ENCODE results near the gene TIGAR.

TIGAR gene

GRCh38 chr12:4276524-4277204, 44.3 kb upstream of the TIGAR start:
- Histone ChIP-seq H3K27ac (ENCODE audit: insufficient read depth, low read length, poor library complexity, severe bottlenecking) (peak overlapping the region; percentile 52), H3K9me3 (ENCODE audit: control insufficient read depth, low read length) (no peaks in the 10 kb centered on the region), H3K36me3 (ENCODE audit: control insufficient read depth, insufficient read depth, low read length) (peaks cover 47% of the 10 kb centered on the region), H3K27me3 (replicated peaks; ENCODE audit: control insufficient read depth, insufficient read depth, low read length, poor library complexity, severe bottlenecking) (no peaks in the 10 kb centered on the region), H3K4me3 (ENCODE audit: insufficient read depth, low read depth, low read length, poor library complexity, severe bottlenecking) (peak overlapping the region; percentile 87), H3K4me1 (ENCODE audit: control insufficient read depth, insufficient read depth, low read length, poor library complexity, severe bottlenecking) (peaks cover 55% of the 10 kb centered on the region)
- DNase-seq: peak; percentile 73 to 84 (median 79)

- H3K4me3 ChIP-seq (ENCODE audit: insufficient read depth, low read depth, low read length, poor library complexity, severe bottlenecking): peak overlapping the region; percentile 87
- no peaks in the 10 kb centered on the region for H3K9me3 ChIP-seq (ENCODE audit: control insufficient read depth, low read length)
- no peak for DNase-seq
- peak overlapping the region; percentile 52 for H3K27ac ChIP-seq (ENCODE audit: insufficient read depth, low read length, poor library complexity, severe bottlenecking)
- peaks cover 50% of the 10 kb centered on the region for H3K36me3 ChIP-seq (ENCODE audit: control insufficient read depth, insufficient read depth, low read length)
- peaks cover 55% of the 10 kb centered on the region for H3K4me1 ChIP-seq (ENCODE audit: control insufficient read depth, insufficient read depth, low read length, poor library complexity, severe bottlenecking)
- no peaks in the 10 kb centered on the region for H3K27me3 ChIP-seq (replicated peaks; ENCODE audit: control insufficient read depth, insufficient read depth, low read length, poor library complexity, severe bottlenecking)
Measured at GRCh38 chr12:4277205-4277543, 43.8 kb upstream of the TIGAR start.

- Histone ChIP-seq H3K4me3 (ENCODE audit: insufficient read depth, low read depth, low read length, poor library complexity, severe bottlenecking) (no peak overlapping the region), H3K9me3 (ENCODE audit: control insufficient read depth, low read length) (no peaks in the 10 kb centered on the region), H3K36me3 (ENCODE audit: control insufficient read depth, insufficient read depth, low read length) (peaks cover 57% of the 10 kb centered on the region), H3K27me3 (replicated peaks; ENCODE audit: control insufficient read depth, insufficient read depth, low read length, poor library complexity, severe bottlenecking) (no peaks in the 10 kb centered on the region), H3K4me1 (ENCODE audit: control insufficient read depth, insufficient read depth, low read length, poor library complexity, severe bottlenecking) (peaks cover 51% of the 10 kb centered on the region), H3K27ac (ENCODE audit: insufficient read depth, low read length, poor library complexity, severe bottlenecking) (peak overlapping the region; percentile 52)
- DNase-seq: no peak
Measured at GRCh38 chr12:4277857-4278256, 43.2 kb upstream of the TIGAR start.

- Histone ChIP-seq H3K36me3 (ENCODE audit: control insufficient read depth, insufficient read depth, low read length) (peaks cover 64% of the 10 kb centered on the region), H3K9me3 (ENCODE audit: control insufficient read depth, low read length) (no peaks in the 10 kb centered on the region), H3K4me1 (ENCODE audit: control insufficient read depth, insufficient read depth, low read length, poor library complexity, severe bottlenecking) (peaks cover 46% of the 10 kb centered on the region), H3K4me3 (ENCODE audit: insufficient read depth, low read depth, low read length, poor library complexity, severe bottlenecking) (no peak overlapping the region), H3K27me3 (replicated peaks; ENCODE audit: control insufficient read depth, insufficient read depth, low read length, poor library complexity, severe bottlenecking) (no peaks in the 10 kb centered on the region), H3K27ac (ENCODE audit: insufficient read depth, low read length, poor library complexity, severe bottlenecking) (peak overlapping the region; percentile 52)
- DNase-seq: no peak
Measured at GRCh38 chr12:4278329-4279197, 42.5 kb upstream of the TIGAR start.

- Histone ChIP-seq H3K9me3 (ENCODE audit: control insufficient read depth, low read length) (no peaks in the 10 kb centered on the region), H3K36me3 (ENCODE audit: control insufficient read depth, insufficient read depth, low read length) (peaks cover 71% of the 10 kb centered on the region), H3K27ac (ENCODE audit: insufficient read depth, low read length, poor library complexity, severe bottlenecking) (peak overlapping the region; percentile 52), H3K4me3 (ENCODE audit: insufficient read depth, low read depth, low read length, poor library complexity, severe bottlenecking) (no peak overlapping the region), H3K27me3 (replicated peaks; ENCODE audit: control insufficient read depth, insufficient read depth, low read length, poor library complexity, severe bottlenecking) (no peaks in the 10 kb centered on the region), H3K4me1 (ENCODE audit: control insufficient read depth, insufficient read depth, low read length, poor library complexity, severe bottlenecking) (peaks cover 52% of the 10 kb centered on the region)
- no peak for DNase-seq
Measured at GRCh38 chr12:4279198-4279690, 41.8 kb upstream of the TIGAR start.

- Histone ChIP-seq H3K36me3 (ENCODE audit: control insufficient read depth, insufficient read depth, low read length) (peaks cover 83% of the 10 kb centered on the region), H3K4me1 (ENCODE audit: control insufficient read depth, insufficient read depth, low read length, poor library complexity, severe bottlenecking) (peaks cover 61% of the 10 kb centered on the region)
- no peak for DNase-seq
Measured at GRCh38 chr12:4280351-4281163, 40.5 kb upstream of the TIGAR start.

GRCh38 chr12:4281173-4281654, 39.8 kb upstream of the TIGAR start:
- DNase-seq: no peak
- peaks cover 59% of the 10 kb centered on the region for H3K4me1 ChIP-seq (ENCODE audit: control insufficient read depth, insufficient read depth, low read length, poor library complexity, severe bottlenecking)
- H3K9me3 ChIP-seq (ENCODE audit: control insufficient read depth, low read length): no peaks in the 10 kb centered on the region
- H3K4me3 ChIP-seq (ENCODE audit: insufficient read depth, low read depth, low read length, poor library complexity, severe bottlenecking): no peak overlapping the region
- peak overlapping the region; percentile 53 for H3K27ac ChIP-seq (ENCODE audit: insufficient read depth, low read length, poor library complexity, severe bottlenecking)
- H3K27me3 ChIP-seq (replicated peaks; ENCODE audit: control insufficient read depth, insufficient read depth, low read length, poor library complexity, severe bottlenecking): no peaks in the 10 kb centered on the region
- H3K36me3 ChIP-seq (ENCODE audit: control insufficient read depth, insufficient read depth, low read length): peaks cover 85% of the 10 kb centered on the region

More at GRCh38 chr12:4280351-4281163, 40.5 kb upstream of the TIGAR start:
- Histone ChIP-seq H3K9me3 (ENCODE audit: control insufficient read depth, low read length) (no peaks in the 10 kb centered on the region), H3K4me3 (ENCODE audit: insufficient read depth, low read depth, low read length, poor library complexity, severe bottlenecking) (no peak overlapping the region), H3K27ac (ENCODE audit: insufficient read depth, low read length, poor library complexity, severe bottlenecking) (peak overlapping the region; percentile 53), H3K27me3 (replicated peaks; ENCODE audit: control insufficient read depth, insufficient read depth, low read length, poor library complexity, severe bottlenecking) (no peaks in the 10 kb centered on the region)

- Histone ChIP-seq H3K27me3 (replicated peaks; ENCODE audit: control insufficient read depth, insufficient read depth, low read length, poor library complexity, severe bottlenecking) (no peaks in the 10 kb centered on the region), H3K9me3 (ENCODE audit: control insufficient read depth, low read length) (no peaks in the 10 kb centered on the region), H3K4me3 (ENCODE audit: insufficient read depth, low read depth, low read length, poor library complexity, severe bottlenecking) (no peak overlapping the region), H3K4me1 (ENCODE audit: control insufficient read depth, insufficient read depth, low read length, poor library complexity, severe bottlenecking) (peaks cover 58% of the 10 kb centered on the region), H3K27ac (ENCODE audit: insufficient read depth, low read length, poor library complexity, severe bottlenecking) (peak overlapping the region; percentile 17), H3K36me3 (ENCODE audit: control insufficient read depth, insufficient read depth, low read length) (peaks cover 96% of the 10 kb centered on the region)
- no peak for DNase-seq
Measured at GRCh38 chr12:4282103-4282891, 38.7 kb upstream of the TIGAR start.

- peaks cover 96% of the 10 kb centered on the region for H3K36me3 ChIP-seq (ENCODE audit: control insufficient read depth, insufficient read depth, low read length)
- no peak for DNase-seq
- H3K4me3 ChIP-seq (ENCODE audit: insufficient read depth, low read depth, low read length, poor library complexity, severe bottlenecking): no peak overlapping the region
- peaks cover 52% of the 10 kb centered on the region for H3K4me1 ChIP-seq (ENCODE audit: control insufficient read depth, insufficient read depth, low read length, poor library complexity, severe bottlenecking)
- H3K27ac ChIP-seq (ENCODE audit: insufficient read depth, low read length, poor library complexity, severe bottlenecking): peak overlapping the region; percentile 17
- H3K9me3 ChIP-seq (ENCODE audit: control insufficient read depth, low read length): no peaks in the 10 kb centered on the region
- H3K27me3 ChIP-seq (replicated peaks; ENCODE audit: control insufficient read depth, insufficient read depth, low read length, poor library complexity, severe bottlenecking): no peaks in the 10 kb centered on the region
Measured at GRCh38 chr12:4282892-4283511, 38.0 kb upstream of the TIGAR start.
